Esophagus muscularis mucosa (tissue), 4 donors: Measurements from ENCODE around the gene ARHGDIB. TPM values are rescaled to one million over a fixed set of nuclear protein-coding genes. Genes with fewer than 3 reads are reported as not detected.

Experiments used
- DNase-seq: peaks from one replicate; pipeline ENCODE4 v3.0.0-alpha.2; 2017; ENCODE audit errors: extremely low spot score
- H3K27ac ChIP-seq, 4 donors: fragments of 200-600 bp; sonication (generic); replicated peaks in 1 of 4; 1 replicate in 3 of 4; 2 replicates in 1 of 4; pipeline ENCODE4 v1.5.1; 2016 to 2019; ENCODE audit warnings: mild to moderate bottlenecking in 1 of 4
- H3K27me3 ChIP-seq, 4 donors: fragments of 200-600 bp; sonication (generic); one replicate each; pipeline versions ENCODE4 v1.5.1 to v1.6.0; 2016 to 2019
- H3K36me3 ChIP-seq, 4 donors: fragments of 200-600 bp; sonication (generic); one replicate each; pipeline ENCODE4 v1.5.1; 2016 to 2019
- H3K4me1 ChIP-seq, 4 donors: fragments of 200-600 bp; sonication (generic); one replicate each; pipeline ENCODE4 v1.5.1; 2016 to 2019
- H3K4me3 ChIP-seq, 4 donors: fragments of 200-600 bp; sonication (generic); 1 replicate in 2 of 4; 2 replicates in 2 of 4; pipeline ENCODE4 v1.5.1; 2016 to 2019; ENCODE audit warnings: mild to moderate bottlenecking in 4 of 4, moderate library complexity in 1 of 4
- H3K9me3 ChIP-seq, 4 donors: fragments of 200-600 bp; sonication (generic); 1 replicate in 3 of 4; 2 replicates in 1 of 4; pipeline ENCODE4 v1.5.1; 2016 to 2019
- CTCF ChIP-seq, 3 experiments: fragments of 200-600 bp in 2 of 3; fragments of 450-650 bp in 1 of 3; sonication (generic) in 2 of 3; IDR thresholded peaks; one replicate each; pipeline ENCODE4 v1.5.1; 2017 to 2019; ENCODE audit warnings: antibody characterized with exemption in 3 of 3, mild to moderate bottlenecking in 2 of 3, moderate library complexity in 1 of 3
- EP300 ChIP-seq: sonication (generic); formaldehyde crosslinking; IDR thresholded peaks from one replicate; pipeline ENCODE4 v1.6.1; 2017; ENCODE audit warnings: antibody characterized with exemption
- POLR2A ChIP-seq: fragments of 450-650 bp; IDR thresholded peaks from one replicate; pipeline ENCODE4 v1.6.1; 2017; ENCODE audit warnings: antibody characterized with exemption, moderate library complexity, mild to moderate bottlenecking, low read depth
- POLR2AphosphoS5 ChIP-seq, 2 donors: sonication (generic); formaldehyde crosslinking; IDR thresholded peaks; one replicate each; pipeline ENCODE4 v1.6.1; 2017; ENCODE audit warnings: antibody characterized with exemption in 2 of 2
- WGBS: methylation state at CpG from one replicate; pipeline ENCODE4 v1.1.5; 2018; 5-methylcytosine and 5-hydroxymethylcytosine counted together
- intact Hi-C: fragments of 100-400 bp; cut with DNase I; formaldehyde crosslinking; loops from one replicate; pipeline ENCODE4 v1.15.1; 2023
- total RNA-seq, 4 donors: library from RNA; depleted of rRNA; stranded (reverse); fragments of >200 nt; gene quantifications; one replicate each; pipeline versions ENCODE4 v1.1.0 to v1.2.1, GENCODE V29; 2016

The ARHGDIB gene
- total RNA-seq, 4 donors from 2014 or later: 43.6 to 123 (median 84.5) TPM

GRCh38 chr12:14951851-14952250 is 9.6 kb downstream of the ARHGDIB start:
- Histone ChIP-seq H3K36me3 (peaks cover 0 to 18% (median 0%) of the 10 kb centered on the region in 4 donors), H3K4me3 (no peak overlapping the region), H3K4me1 (peaks cover 63 to 88% (median 77%) of the 10 kb centered on the region in 4 donors), H3K27me3 (no peaks in the 10 kb centered on the region), H3K9me3 (no peaks in the 10 kb centered on the region), H3K27ac (peak overlapping the region; percentile 80 to 82 (median 82))
- DNase-seq: no peak
- intact Hi-C loops: loop anchor here (5.0 kb wide), 1 partner anchor 45 kb away; no protein-coding TSS in a partner anchor
- WGBS: 47% methylated on average over 1 of the region's 1 CpG
- TF ChIP-seq EP300 (no peak), CTCF (IDR thresholded peaks at IDR 0.05) (no peak), POLR2A (no peak), POLR2AphosphoS5 (IDR thresholded peaks at IDR 0.05) (no peak)

GRCh38 chr12:14950982-14951746 is 10.2 kb downstream of the ARHGDIB start:
- Histone ChIP-seq H3K4me3 (no peak overlapping the region), H3K27ac (peak overlapping the region; percentile 80 to 82 (median 82)), H3K36me3 (peaks cover 0 to 18% (median 0%) of the 10 kb centered on the region in 4 donors), H3K27me3 (no peaks in the 10 kb centered on the region), H3K4me1 (peaks cover 70 to 88% (median 77%) of the 10 kb centered on the region in 4 donors), H3K9me3 (no peaks in the 10 kb centered on the region)
- intact Hi-C loops: loop anchor here (5.0 kb wide), 1 partner anchor 46 kb away; no protein-coding TSS in a partner anchor
- TF ChIP-seq POLR2A (no peak), POLR2AphosphoS5 (IDR thresholded peaks at IDR 0.05) (no peak), CTCF (IDR thresholded peaks at IDR 0.05) (no peak), EP300 (no peak)
- WGBS: 71% methylated on average over 6 of the region's 6 CpGs
- no peak for DNase-seq

GRCh38 chr12:14950421-14950820 is 11.0 kb downstream of the ARHGDIB start:
- H3K4me3 ChIP-seq: no peak overlapping the region
- no peaks in the 10 kb centered on the region for H3K9me3 ChIP-seq
- intact Hi-C loops: loop anchor here (5.0 kb wide), 1 partner anchor 47 kb away; no protein-coding TSS in a partner anchor
- H3K27me3 ChIP-seq: no peaks in the 10 kb centered on the region
- WGBS: 76% methylated on average over 4 of the region's 4 CpGs
- DNase-seq: no peak
- peaks cover 0 to 24% (median 0%) of the 10 kb centered on the region in 4 donors for H3K36me3 ChIP-seq
- peaks cover 70 to 92% (median 83%) of the 10 kb centered on the region in 4 donors for H3K4me1 ChIP-seq
- H3K27ac ChIP-seq: peak overlapping the region; percentile 80 to 82 (median 82)
- TF ChIP-seq POLR2AphosphoS5 (IDR thresholded peaks at IDR 0.05): no peak
- no peak for TF ChIP-seq CTCF (IDR thresholded peaks at IDR 0.05)
- TF ChIP-seq EP300: no peak
- no peak for TF ChIP-seq POLR2A

GRCh38 chr12:14949631-14950030 is 11.8 kb downstream of the ARHGDIB start:
- Histone ChIP-seq H3K9me3 (no peaks in the 10 kb centered on the region), H3K4me3 (no peak overlapping the region), H3K27ac (peak overlapping the region; percentile 80 to 82 (median 82)), H3K36me3 (peaks cover 0 to 31% (median 0%) of the 10 kb centered on the region in 4 donors), H3K27me3 (no peaks in the 10 kb centered on the region), H3K4me1 (peaks cover 70 to 94% (median 85%) of the 10 kb centered on the region in 4 donors)
- intact Hi-C loops: loop anchor here (5.0 kb wide), 1 partner anchor 48 kb away; no protein-coding TSS in a partner anchor
- no peak for DNase-seq
- TF ChIP-seq POLR2A (no peak), CTCF (IDR thresholded peaks at IDR 0.05) (no peak), POLR2AphosphoS5 (IDR thresholded peaks at IDR 0.05) (no peak), EP300 (no peak)
- 95% methylated on average over 5 of the region's 5 CpGs for WGBS
